ENCODE results near the gene SCUBE1.

- TF ChIP-seq CTCF (IDR thresholded peaks at IDR 0.05) (no peak), POLR2A (IDR thresholded peaks at IDR 0.05) (no peak)
Measured at GRCh38 chr22:43211941-43212433, 131.2 kb downstream of the SCUBE1 start.
